NOMO-1 treated with dmso at 0.1 percent for 144 hours (cell line): ENCODE results near the gene IDH1.
"Not testable (repeated sequence)": the region's sequence is repeated elsewhere in the genome, so short reads cannot be mapped to it uniquely, and the experiment has no call there.

Experiments
- DNase-seq: peaks from one replicate; lab custom pipeline; 2025; ENCODE audit not compliant: unreplicated experiment; lab: John Stamatoyannopoulos, UW

IDH1 gene

GRCh38 chr2:208222351-208222750, 32.5 kb downstream of the IDH1 start:
- no peak for DNase-seq

GRCh38 chr2:208221873-208222272, 33.0 kb downstream of the IDH1 start:
- DNase-seq = not testable (repeated sequence)

- DNase-seq = no peak
Measured at GRCh38 chr2:208210688-208211451, 44.0 kb downstream of the IDH1 start.

DNA sequence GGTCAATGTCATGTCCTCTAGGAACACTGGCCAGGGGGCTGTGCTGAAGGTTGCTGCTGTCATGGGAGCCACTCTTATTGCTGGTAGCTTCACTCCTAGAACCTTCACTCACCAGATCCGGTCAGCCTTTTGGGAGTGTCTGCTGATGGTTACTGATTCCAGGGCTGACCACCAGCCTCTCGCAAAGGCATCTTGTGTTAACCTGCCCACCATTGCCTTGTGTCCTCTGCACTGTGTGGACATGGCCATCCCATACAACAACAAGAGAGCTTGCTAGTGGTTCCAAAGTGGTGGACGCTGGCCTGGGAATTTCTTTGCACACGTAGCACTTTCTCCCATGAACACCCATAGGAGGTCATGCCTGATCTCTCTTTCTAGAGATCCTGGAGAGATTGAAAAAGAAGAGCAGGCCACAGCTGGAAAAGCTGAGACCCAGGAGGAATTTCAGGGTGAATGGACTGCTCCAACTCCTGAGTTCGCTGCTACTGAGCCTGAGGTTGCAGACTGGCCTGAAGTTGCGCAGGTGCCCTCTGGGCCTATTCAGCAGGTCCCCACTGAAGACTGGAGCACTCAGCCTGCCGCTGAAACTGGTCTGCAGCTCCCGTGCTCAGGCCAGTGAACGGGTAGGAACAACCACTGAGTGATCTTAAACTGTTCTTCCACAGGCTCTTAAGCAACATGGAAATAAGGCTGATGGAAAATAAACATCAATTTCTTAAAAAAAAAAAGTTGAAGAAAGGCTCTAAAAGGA, 46.4 kb downstream of the IDH1 start:
- no peak for DNase-seq

GRCh38 chr2:208207769-208208168, 47.1 kb downstream of the IDH1 start:
- no peak for DNase-seq

DNA sequence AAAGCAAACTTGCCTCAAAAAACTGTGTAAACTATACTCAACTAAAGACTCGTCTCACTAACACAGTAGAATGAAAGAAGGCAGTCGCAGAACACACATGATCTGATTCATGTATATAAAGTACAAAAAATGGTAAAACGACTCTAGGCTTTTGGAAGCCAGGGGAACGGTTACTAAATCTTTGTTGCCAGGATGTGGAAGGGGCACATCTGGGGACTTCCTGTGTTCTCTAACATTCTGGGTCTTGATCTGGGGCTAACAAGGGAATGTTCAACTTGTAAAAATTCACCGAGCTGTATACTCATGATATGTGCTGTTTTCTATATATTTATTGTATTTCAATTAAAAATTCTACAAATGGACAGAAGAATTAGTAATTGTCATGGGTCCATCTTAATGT, 50.7 kb downstream of the IDH1 start:
- no peak for DNase-seq

DNA sequence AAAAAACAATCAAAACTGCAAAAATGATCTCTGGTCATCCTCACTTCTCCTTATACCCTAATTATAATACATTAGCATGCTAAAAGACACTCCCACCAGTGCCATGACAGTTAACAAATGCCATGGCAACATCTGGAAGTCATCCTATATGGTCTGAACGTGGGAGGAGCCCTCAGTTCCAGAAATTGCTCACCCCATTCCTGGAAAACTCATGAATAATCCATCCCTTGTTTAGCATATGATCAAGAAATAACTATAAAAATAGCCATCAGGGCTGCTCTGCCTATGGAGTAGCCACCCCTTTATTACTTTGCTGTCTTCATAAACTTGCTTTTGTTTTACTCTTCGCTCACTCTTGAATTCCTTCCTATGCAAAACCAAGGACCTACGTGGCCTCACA, 59.3 kb downstream of the IDH1 start:
- no peak for DNase-seq

GRCh38 chr2:208192611-208193236, 62.1 kb downstream of the IDH1 start:
- no peak for DNase-seq

DNA sequence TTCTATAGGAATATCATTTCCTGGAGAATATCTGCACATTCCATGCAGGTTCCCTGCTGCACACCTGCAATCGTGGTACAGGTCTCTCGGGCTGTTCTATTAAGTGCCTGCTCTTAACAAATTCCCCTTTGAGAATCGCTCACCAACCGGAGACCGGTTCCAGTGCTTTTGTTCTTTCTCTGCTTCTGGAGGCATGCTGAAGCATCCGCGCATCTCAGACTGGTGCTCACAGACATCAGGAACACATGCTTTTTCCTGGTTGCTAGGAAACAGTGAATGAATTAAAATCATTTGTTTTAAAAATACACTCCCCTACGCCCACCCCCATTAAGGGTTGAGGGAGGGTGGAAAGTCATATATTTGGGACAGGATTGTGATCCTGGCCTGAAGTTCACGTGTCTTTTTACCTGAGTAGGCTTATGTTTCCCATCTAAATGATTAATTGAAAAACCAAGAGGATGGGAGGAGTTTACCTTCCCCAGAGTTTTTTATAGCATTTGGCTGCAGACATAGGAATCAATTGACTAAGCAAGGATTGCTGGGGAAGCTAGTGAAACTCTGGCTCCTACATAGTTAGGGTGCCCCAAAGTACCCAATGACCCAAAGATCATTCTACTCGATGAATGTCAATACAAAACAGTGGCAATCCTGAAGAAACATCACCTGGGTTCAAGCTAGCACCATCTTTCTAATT, 64.9 kb downstream of the IDH1 start, which contains the start of gene C2orf80:
Gene C2orf80, minus strand, starts transcription at position 221 of the 694 bp plus-strand sequence. CDS start 3,044 bp downstream, outside the sequence.
- DNase-seq = no peak

GRCh38 chr2:208189069-208189809, 65.6 kb downstream of the IDH1 start:
- no peak for DNase-seq

DNA sequence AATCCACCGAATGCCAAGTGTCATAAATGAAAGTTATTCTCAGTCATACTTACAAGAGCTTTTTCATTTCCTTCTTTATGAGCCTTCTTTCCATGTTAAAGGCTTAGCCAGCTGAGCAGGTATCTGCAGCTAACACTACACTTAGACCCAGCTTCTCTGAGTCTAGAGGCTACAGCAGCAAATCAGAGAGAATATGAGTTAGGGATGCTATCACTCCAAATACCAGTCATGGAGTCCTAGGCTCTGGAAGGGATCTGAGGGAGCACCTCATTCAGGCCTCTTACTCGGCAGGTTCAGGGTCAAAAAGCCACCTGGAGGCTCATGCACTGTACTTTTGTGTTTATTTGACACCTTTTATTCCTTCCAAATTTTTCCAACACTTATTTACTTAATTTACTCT, 68.0 kb downstream of the IDH1 start:
- DNase-seq = no peak

DNA sequence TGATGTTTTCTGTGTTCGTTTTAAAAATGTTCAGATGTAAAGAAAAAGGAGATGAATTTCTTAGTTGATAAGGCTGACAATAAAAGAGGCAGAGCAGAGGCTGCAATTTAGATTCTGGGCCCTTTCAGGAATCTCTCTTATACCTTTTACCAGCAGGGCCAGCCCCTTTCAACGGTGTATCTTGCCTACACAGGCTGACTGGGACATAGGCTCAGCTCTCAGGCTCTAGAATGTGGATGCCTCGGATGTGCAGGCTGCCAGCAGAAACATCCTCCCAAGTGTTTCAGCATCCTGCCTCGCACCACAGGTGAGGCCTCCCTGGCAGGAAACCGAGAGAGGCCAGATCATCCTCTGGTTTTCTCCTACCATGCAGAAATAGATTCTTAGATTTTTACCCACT, 68.4 kb downstream of the IDH1 start:
- DNase-seq = no peak
